ENCODE measurements around the gene AKR7A2. TPM values are rescaled to one million over a fixed set of nuclear protein-coding genes. Genes with fewer than 3 reads are reported as not detected.

The AKR7A2 gene
- total RNA-seq, 1 donor from 2014 or later = 24.2 TPM

DNA sequence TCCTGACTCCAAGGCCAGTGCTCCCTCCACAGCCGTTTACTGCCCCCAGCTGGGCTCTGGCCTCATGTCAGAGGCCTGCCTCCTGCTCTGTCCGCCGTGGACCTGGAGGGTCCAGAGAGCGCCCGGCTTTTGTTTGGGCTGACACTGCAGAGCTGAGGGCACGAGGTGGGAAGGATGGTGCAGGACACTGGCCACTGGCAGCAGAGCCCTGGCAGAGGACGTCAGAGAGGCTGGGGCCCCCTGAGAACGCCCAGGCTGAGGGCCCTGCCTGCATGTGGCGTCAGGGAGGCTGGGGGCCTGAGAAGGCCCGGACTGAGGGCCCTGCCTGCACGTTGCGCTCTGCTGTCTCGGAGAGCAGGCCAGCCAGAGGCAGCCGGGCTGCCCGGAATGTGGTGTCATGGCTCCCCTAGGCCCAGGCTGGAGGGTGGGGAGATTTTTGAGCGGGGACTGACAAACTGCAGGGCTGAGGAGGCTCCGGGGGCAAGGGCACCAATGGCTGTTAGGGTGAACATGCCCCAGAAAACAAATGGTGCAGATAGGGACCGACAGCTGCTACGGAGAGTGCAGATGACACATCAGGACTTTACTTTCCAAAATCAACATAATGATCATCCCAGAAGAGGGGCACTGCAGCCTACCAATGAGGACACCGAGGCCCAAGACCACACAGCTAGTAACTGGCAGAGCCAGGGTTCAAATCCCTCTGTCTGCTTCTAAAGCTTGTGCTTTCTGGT, 31.8 kb upstream of the AKR7A2 start:
- intact Hi-C loops (cut with micrococcal nuclease) = loop anchor here (1.0 to 5.0 kb wide), 4 partner anchors 49 to 254 kb away; a partner anchor contains a TSS

DNA sequence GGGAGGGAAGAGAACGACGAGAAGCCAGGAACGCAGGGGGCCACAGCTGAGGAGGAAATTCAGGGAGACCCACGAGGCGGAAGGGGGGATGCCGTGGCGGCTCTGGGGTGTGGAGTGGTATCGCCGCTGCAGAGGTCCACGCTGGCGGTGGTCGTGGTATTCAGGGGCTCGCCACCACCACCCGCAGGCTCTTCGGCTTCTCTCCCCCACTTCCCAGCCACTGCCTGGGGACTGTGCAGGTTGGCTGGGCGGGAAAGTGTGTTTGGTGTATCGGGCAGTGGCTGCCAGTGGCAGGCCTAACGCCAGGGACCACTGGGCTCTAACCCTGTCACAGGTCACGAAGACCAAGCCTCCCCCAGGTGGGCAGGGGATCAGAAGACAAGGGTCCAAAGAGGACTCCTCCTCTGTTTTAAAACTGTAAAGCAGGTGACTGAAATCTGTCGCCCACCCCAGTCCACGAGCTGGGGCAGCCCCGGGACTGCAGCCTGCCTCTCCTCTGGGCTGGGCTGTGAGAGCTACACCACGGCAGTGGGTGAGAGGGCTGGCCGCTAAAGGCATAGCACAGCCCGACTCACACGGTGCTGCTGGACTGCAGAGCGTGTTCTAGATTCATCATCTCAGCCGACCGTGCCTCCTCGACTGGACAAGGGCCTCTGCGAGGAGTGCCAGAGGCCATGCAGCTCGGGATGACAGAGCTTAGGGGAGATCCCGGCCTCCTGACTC, 31.1 kb upstream of the AKR7A2 start:
- intact Hi-C loops (cut with micrococcal nuclease) = loop anchor here (5.0 kb wide), 3 partner anchors 49 to 254 kb away; a partner anchor contains a TSS

DNA sequence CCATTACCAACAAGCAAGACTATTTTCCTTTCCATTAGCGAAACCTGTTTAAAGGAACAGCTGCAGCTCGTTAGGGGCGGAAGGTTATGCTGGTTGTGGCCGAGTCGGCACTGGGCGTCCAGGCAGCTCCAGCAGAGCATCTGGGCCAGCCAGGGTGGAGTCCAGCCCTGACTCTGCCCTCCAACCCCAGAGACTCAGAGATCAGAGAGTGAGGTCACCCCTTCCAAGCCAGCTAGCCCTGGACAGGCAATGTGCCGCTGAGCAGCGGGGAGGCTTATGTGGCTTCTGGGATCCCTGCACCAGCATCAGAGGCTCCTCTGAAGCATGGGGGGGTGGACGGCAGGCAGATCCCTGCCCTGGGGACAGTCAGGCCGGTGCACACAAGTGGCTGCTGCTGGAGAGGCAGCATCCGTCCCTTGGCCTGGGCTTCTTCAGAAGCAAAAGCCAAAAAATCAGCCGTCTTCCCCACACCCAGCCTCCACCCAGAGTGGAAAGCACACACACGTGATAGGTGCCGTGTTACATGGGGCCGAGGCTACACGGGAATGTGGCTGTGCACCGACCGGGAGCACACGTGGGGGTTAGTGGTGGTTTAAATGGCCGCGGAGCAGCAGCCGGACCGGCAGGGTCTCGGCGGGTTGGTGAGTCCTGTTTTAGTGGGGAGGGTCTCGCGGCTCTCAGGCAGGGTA, 30.3 kb upstream of the AKR7A2 start:
- intact Hi-C loops (cut with micrococcal nuclease) = loop anchor here (5.0 kb wide), 3 partner anchors 50 to 255 kb away; a partner anchor contains a TSS

DNA sequence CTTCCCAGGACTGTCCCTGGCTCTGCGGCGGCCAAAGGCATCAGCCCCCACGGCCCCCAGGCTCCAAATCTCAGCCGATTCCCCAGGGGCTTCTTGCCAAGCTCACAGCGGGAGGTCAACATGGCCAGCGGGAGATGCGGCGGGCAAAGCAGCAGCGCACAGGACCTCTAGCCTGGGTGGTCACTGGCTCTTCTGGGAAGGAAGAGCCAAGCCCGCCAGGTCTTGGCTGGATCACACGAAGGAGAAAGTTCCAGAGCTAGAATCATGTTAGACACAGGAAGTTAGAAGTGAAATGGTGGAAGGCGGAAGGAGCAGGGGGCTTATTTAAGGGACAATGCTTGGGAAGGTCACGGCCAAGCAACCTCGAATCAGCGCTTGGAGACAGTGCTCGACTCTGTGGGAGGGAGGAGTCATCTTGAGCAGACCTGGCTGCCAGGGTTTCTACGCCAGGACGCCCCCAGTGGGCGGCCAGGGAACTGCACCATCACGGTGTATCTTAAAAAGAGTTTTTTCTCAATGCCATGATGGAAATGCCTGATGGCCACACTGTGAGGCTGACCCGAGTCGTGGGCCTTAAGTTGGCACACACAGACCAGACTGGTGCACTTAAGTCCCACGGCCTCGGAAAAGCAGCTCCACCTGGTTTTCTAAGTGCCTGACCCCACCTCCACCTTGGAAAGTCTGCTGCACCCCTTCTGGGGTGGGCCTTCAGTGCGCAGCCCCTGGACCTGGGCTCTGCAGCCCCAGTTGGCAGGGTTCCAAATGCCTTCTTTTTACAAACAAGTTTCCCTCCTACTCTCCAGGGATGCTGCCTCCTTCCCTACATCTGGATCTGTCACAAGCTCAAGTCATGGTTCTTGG, 29.5 kb upstream of the AKR7A2 start:
- intact Hi-C loops (cut with micrococcal nuclease) = loop anchor here (1.0 to 5.0 kb wide), 5 partner anchors 29 to 312 kb away; partner anchors contain the start of genes AKR7A2 and SLC66A1

DNA sequence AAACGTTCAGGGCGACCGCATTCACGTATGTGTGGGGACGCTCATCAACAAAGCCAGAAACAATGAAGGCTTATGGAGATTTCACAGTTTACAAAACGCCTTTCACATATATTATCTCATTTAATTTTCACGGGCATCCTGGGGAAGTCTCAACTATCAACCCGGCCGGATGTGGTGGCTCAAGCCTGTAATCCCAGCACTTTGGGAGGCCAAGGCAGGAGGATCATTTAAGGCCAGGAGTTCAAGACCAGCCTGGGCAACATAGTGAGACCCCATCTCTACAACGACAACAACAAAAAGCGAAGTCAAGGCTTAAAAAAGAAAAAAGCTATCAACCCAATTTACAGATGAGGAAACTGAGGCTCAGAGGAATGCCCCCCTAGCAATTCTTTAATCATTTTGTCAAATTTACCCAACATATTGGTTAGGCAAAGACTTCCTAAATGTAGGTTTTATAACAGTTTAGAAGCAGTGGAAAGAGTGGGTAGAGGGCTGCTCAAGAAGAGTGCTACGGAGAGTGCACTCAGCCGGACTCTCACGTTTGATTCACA, 28.5 kb upstream of the AKR7A2 start:
- intact Hi-C loops (cut with micrococcal nuclease) = loop anchor here (5.0 kb wide), 3 partner anchors 52 to 257 kb away; a partner anchor contains a TSS

DNA sequence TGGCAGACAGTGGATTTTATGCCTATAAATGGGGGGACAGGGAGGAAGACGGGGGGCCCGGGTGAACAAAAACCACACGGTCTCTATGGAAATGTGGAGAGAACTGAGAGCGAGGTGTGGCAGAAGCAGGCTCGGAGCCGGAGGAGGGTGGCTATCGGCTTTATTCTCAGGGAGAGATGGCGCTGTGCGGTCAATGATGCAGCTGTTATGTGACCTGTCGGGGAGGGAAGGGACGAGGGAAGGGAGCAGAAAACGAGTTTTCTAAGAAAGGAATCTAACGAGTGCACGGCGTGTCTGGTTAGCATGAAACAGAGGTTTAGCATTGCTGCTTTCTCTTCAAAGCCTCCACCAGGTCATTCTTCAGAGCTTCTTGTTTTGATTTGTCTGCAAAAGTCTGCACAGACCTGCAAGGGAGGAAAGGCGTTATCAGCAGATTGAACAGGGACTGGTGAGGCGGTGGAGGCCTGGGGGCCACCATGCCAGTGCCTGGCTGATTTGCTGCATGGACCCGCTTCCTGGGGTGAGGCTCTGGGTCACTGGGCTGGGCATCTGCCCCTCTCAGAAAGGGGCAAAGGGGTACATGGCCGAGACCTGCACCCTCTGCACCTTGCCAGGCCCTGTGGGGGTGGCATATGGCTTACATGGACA, 27.4 kb upstream of the AKR7A2 start:
- intact Hi-C loops (cut with micrococcal nuclease) = no loop called here

DNA sequence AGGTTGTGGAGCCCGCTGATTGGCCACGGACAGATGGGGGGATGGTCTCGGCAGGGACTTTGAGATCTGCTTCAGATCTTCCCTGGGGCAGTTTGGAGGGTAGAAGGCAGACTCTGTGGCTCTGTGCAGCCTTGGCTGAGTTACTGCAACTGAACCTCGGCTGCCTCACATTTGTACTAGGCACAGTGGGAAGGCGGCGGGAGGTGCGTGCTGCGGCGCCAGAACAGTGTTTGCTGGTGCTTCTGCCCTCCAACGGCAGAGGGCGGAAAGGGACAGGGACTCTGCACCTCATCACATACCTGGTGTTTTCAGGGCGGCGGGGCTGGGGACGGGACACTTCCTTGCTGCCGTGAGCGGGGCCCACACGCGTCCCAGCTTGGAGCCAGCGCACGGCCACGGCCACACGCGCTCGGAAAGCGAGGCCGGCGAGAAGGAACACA, 26.4 kb upstream of the AKR7A2 start:
- intact Hi-C loops (cut with micrococcal nuclease) = no loop called here

DNA sequence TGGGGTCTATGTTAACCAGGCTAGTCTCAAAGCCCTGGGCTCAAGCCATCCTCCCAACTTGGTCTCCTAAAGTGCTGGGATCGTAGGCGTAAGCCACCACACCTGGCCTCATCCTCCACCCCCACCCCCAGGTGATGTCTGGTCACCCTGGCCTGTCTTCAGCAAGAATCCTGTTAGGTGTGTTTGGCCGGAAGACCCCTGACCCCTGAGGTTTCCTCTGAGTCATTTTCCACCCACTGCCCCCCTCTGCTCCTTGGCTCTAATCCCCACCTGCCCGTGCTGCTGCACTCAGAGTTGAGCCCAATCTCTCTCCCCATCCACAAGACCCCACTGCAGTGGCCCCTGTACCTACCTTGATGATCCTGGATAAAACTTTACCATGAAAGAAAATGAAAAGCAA, 25.3 kb upstream of the AKR7A2 start:
- intact Hi-C loops (cut with micrococcal nuclease) = no loop called here

DNA sequence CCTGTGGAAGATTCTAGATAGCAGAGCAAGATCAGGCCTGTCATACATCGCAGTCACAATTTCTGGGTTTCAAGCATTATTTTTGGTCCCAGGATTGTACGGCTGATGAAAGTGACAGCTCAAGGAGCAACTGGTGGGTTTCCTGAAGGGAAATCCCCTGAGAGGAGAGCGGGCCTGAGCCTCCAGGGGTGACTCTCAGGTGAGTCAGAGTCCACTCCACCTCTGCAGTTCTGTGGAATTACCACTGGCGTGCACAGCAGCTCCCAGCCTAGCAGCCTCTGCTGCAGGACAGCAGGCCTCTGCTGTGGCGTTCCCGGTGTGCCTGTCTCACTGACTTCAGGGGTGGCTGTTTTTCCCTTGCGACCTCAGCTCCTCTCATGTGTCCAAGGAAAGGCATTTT, 24.6 kb upstream of the AKR7A2 start:
- intact Hi-C loops (cut with micrococcal nuclease) = no loop called here

DNA sequence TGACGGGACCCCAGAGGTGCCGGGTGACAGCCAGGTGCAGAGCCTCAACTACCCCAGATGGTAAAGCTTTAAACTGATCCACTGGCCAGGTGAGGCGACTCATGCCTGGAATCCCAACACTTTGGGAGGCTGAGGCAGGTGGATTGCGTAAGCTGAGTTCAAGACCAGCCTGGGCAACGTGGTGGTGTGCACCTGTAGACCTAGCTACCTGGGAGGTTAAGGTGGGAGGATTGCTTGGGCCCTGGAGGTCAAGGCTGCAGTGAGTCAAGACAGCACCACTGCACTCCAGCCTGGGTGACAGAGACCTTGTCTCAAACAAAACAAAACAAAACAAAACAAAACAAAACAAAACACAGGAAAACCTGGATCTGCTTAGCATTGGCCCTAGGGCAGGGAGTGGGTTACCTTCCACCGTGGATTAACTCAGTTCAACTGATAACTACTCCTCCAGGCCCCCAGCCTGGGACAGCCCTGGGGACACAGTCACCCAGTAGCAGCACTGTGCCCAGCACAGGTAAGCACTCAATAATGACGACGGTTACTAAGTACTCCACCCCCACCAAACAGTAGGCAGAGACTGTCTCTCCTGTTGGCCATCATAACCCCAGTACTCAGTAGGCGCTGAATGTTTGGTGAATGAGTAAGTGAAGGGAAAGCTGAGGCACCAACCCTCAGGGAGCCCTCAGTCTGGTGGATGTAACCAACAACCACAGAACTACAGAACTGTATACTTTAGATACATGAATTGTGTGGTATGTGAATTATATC, 21.8 kb upstream of the AKR7A2 start:
- intact Hi-C loops (cut with micrococcal nuclease) = no loop called here

DNA sequence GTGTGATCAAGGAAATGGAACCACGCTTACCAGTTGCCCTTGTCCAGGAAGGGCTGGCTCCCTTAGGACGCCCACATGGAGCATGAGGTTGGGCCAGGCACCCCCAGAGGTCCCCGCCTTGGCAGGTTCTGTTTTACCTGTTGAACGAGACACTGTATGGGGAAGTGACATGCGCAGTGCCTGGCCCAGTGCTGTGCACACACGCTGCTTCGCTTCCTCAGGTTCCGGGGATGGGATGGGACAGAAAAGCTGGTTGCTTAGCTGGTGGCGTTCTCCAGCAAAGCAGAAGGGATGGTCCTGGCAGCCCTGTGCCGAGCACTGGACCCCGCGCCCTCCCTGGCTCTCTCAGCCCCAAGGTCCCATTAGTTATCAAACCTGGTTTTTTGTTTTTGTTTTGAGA, 20.9 kb upstream of the AKR7A2 start:
- intact Hi-C loops (cut with micrococcal nuclease) = no loop called here

DNA sequence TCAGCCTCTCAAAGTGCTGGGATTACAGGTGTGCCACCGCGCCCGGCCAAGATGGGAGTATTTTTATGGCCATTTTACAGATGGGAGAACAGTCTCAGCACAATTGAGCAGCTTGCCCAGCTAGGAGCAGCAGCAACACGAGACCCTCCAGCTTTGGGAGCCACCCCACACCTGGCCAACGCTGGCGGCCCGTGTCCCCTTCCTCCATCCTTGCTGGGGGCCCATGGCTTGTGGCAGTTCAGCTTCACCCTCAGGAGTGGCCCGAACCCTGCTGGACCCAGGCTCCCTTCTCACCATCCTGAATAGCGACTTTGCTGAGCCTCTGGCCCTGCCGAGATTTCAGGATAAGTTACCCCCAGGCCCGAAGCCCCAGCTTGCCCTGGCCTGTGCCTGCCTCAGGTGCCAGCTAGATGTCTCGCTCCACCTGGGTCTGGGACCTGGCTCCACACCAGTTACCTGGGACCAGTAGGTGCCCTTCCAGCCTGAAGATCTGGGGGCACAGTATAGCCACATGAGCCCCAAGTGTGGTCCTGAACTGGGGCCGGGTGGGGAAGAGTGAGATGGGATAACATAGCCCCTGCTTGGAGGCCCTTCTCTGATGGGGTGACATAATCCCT, 19.4 kb upstream of the AKR7A2 start:
- intact Hi-C loops (cut with micrococcal nuclease) = no loop called here

DNA sequence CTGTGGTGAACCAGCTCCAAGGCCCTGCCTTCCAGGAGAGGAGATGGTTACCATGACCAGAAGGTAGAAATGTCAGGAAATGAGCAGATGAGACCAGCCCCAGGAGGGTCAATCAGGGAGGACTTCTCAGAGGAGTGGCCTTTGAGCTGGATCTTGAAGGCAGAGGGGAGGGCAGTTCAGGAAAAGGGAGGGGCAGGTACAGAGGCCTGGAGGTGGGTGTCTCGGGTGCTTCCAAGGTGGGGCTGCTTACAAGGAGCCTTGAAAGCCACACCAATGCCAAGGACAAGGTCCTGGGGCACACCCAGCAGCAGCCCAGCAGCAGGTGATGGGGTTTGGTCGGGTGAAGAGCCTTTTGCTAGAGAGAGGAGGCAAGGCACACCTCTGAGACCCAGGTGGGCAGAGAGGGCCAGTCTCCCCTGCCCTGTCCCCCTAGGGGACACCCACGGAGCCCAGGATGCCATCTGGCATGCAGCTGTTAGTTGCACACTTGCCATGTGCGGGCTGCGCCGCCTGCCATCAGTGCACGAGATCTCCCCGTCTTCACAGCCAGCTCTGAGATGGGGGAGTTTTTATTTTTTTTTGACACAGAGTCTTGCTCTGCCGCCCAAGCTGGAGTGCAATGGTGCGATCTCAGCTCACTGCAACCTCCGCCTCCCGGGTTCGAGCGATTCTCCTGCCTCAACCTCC, 18.6 kb upstream of the AKR7A2 start:
- intact Hi-C loops (cut with micrococcal nuclease) = no loop called here

DNA sequence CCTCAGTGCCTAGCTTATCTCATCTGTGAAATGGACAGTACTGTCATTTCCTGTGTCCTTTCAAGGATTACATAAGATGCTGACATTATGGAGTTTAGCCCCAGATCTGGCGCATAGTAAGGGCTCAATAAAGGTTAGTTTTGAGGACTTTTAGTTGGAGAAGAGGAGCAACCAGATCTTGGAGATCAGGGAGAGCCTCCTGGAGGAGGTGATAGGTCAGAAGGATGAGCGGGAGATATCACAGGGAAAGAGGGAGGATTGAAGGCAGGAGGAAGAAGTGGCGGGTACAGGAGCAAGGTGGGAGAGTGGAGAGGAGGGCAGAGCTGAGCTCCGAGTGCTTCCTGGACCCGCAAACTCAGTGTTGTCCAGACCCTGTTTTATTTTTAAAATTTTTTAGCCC, 17.7 kb upstream of the AKR7A2 start:
- intact Hi-C loops (cut with micrococcal nuclease) = no loop called here

DNA sequence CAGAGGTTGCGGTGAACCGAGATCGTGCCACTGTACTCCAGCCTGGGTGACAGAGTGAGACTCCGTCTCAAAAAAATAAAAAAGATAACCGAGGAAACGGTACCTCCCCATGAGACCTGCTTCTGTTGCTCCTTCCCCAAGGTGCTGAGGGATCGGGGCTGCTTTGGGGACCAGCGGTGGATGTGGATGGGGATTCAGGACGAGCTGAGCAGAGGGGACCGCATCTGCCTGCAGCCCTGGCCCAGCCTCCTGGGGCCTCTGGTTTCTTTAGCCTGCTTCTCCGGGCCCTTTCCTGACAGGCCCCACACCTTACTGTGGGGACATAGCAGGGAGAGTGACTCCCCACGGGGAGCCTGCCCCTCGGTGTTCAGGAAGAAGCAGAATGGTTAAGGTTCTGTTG, 17.2 kb upstream of the AKR7A2 start:
- intact Hi-C loops (cut with micrococcal nuclease) = no loop called here

DNA sequence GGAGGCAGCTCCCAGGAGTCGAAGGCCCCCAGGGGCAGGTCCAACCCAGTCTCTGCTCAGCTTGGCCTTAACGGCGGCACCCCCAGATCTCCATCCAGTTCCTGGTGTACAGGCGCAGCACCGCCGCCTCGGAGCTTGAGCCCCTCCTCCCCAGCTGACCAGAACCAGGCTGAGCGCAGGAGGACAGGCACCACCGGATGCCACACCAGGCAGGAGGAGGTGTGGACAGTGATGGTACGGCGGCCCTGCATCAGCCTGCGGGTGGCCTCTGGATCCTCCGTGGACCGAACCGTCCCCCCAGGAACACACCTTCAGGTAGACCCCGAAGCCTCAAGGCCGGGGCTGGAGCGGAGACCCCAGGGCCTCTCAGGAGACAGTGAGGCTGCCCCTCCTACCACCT, 16.5 kb upstream of the AKR7A2 start:
- intact Hi-C loops (cut with micrococcal nuclease) = no loop called here

DNA sequence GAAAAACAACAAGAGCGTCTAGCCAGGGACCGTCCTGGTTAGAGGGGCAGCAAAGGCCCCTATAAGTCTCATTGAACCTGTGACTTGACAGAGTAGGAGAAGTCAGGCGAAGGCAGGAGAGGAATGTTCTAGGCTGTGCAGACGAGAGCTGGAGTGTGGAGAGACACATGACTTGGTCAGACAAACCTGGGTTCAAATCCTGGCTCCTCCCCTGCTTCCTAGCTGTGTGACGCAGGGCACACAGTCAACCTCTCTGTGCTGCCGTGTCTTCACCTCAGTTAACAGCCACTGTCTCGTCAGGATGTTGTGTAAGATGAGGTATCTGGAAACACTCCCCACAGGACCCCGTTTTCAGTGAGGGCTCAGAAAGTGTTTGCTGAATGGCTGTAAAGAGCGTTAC, 15.8 kb upstream of the AKR7A2 start:
- intact Hi-C loops (cut with micrococcal nuclease) = no loop called here

DNA sequence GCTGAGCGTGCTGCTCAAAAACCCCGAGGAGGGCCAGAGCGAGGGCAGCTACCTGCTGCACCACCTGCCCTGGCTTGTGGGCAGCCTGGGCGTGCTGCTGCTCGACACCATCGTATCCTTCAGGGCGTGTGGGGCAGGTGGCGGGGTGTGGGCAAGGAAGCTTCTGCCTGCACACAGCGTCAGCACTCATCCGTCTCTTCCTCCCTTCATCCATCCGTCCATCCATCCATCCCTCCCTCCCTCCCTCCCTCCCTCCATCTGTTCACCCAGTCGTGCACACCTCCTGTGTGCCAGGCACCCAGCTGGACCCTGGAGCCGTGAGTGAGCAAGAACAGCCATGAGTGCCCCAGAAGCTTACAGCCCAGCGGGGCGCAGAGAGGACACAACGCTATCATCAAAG, 15.4 kb upstream of the AKR7A2 start:
- intact Hi-C loops (cut with micrococcal nuclease) = no loop called here

DNA sequence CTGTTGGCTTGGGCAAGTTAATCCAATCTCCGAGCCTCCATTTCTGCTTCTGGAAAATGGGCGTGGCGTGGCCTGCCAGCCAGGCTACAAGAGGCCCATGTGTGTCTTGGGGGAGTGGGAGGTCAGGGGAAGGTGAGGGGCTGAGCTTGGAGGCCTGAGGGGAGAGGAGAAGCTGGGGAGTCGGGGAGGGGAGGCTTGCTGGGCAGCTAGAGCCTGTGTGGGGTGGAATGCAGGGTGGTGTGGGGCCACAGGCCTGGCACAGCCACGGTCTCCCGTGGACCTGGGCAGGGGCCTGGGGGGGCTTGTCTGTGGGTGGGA, 14.8 kb upstream of the AKR7A2 start:
- intact Hi-C loops (cut with micrococcal nuclease) = no loop called here
